ENCODE results near the gene ANKRD33.
"Not testable (repeated sequence)": the region's sequence is repeated elsewhere in the genome, so short reads cannot be mapped to it uniquely, and the experiment has no call there.

Gene ANKRD33

GRCh38 chr12:51883998-51884675, 3.8 kb upstream of the ANKRD33 start:
- no peak for DNase-seq

- no peak for DNase-seq
Measured at GRCh38 chr12:51884676-51885229, 3.1 kb upstream of the ANKRD33 start.

- not testable (repeated sequence) for DNase-seq
Measured at GRCh38 chr12:51885294-51886020, 2.4 kb upstream of the ANKRD33 start.

GRCh38 chr12:51886021-51886710, 1.7 kb upstream of the ANKRD33 start:
- peak; percentile 83 for DNase-seq

- no peak for DNase-seq
Measured at GRCh38 chr12:51888316-51889215, 663 bp downstream of the ANKRD33 start.

- no peak for DNase-seq
Measured at GRCh38 chr12:51889216-51890132, 1.6 kb downstream of the ANKRD33 start.

- no peak for DNase-seq
Measured at GRCh38 chr12:51890133-51890464, 2.2 kb downstream of the ANKRD33 start.

- no peak for DNase-seq
Measured at GRCh38 chr12:51890511-51891171, 2.7 kb downstream of the ANKRD33 start.

- DNase-seq, result peak; percentile 62
Measured at GRCh38 chr12:51891843-51892242, 3.9 kb downstream of the ANKRD33 start.

- no peak for DNase-seq
Measured at GRCh38 chr12:51893786-51894185, 5.9 kb downstream of the ANKRD33 start.

GRCh38 chr12:51895378-51896135, 7.7 kb downstream of the ANKRD33 start:
- DNase-seq, result no peak

- peak; percentile 58 for DNase-seq
Measured at GRCh38 chr12:51896236-51896635, 8.3 kb downstream of the ANKRD33 start.

- no peak for DNase-seq
Measured at GRCh38 chr12:51897181-51897580, 9.3 kb downstream of the ANKRD33 start.

GRCh38 chr12:51898506-51898905, 10.6 kb downstream of the ANKRD33 start:
- no peak for DNase-seq

GRCh38 chr12:51898937-51899336, 11.0 kb downstream of the ANKRD33 start:
- no peak for DNase-seq

GRCh38 chr12:51900323-51900889, 12.5 kb downstream of the ANKRD33 start:
- DNase-seq, result no peak

- no peak for DNase-seq
Measured at GRCh38 chr12:51901121-51901817, 13.4 kb downstream of the ANKRD33 start.

GRCh38 chr12:51901881-51902280, 14.0 kb downstream of the ANKRD33 start:
- no peak for DNase-seq

- DNase-seq, result peak; percentile 42
Measured at GRCh38 chr12:51904951-51905470, 17.1 kb downstream of the ANKRD33 start.

All from hematopoietic multipotent progenitor cell treated with erythropoietin and hydrocortisone succinate and interleukin-3 and kit ligand, for 4 days (in vitro differentiated cells).